Liver (tissue), 3 donors: ENCODE results near the gene ALDH16A1.

Source experiments
- CTCF ChIP-seq: fragments of 150-350 bp; IDR thresholded peaks from 2 replicates; pipeline ENCODE4 v1.5.1; 2017; ENCODE audit warnings: improper control_type of control experiment, low read depth, low read length; ENCODE audit not compliant: missing input control
- EGR1 ChIP-seq, 2 donors: IDR thresholded peaks; 2 replicates each; pipeline ENCODE4 v1.6.1; 2016 to 2018; ENCODE audit warnings: antibody characterized with exemption in 2 of 2, low read depth in 2 of 2
- GABPA ChIP-seq, 2 donors: IDR thresholded peaks in 1 of 2; conservative IDR thresholded peaks in 1 of 2; 2 replicates each; pipeline ENCODE4 v1.6.1; 2016; ENCODE audit warnings: antibody characterized with exemption in 2 of 2, mild to moderate bottlenecking in 1 of 2, moderate library complexity in 1 of 2
- MAX ChIP-seq: IDR thresholded peaks from 2 replicates; pipeline ENCODE4 v1.6.1; 2016; ENCODE audit warnings: antibody characterized with exemption
- RAD21 ChIP-seq, 2 donors: IDR thresholded peaks; 2 replicates each; pipeline ENCODE4 v1.6.1; 2016; ENCODE audit warnings: antibody characterized with exemption in 2 of 2, mild to moderate bottlenecking in 2 of 2
- REST ChIP-seq: IDR thresholded peaks from 2 replicates; pipeline ENCODE4 v1.6.1; 2016; ENCODE audit warnings: antibody characterized with exemption, mild to moderate bottlenecking
- SP1 ChIP-seq: IDR thresholded peaks from 2 replicates; pipeline ENCODE4 v1.6.1; 2018; ENCODE audit warnings: antibody characterized with exemption, mild to moderate bottlenecking
- TAF1 ChIP-seq: conservative IDR thresholded peaks from 2 replicates; pipeline ENCODE4 v1.6.1; 2016; ENCODE audit warnings: antibody characterized with exemption, mild to moderate bottlenecking
- donor health status: healthy.
- donor health status: healthy.

GRCh38 chr19:49445997-49446396 lies 7.0 kb upstream of the ALDH16A1 start:
- no peak for TF ChIP-seq RAD21 (IDR thresholded peaks at IDR 0.05)
- TF ChIP-seq GABPA (IDR thresholded peaks at IDR 0.05 in 1 of 2, conservative IDR thresholded peaks at IDR 0.05 in 1 of 2), result no peak
- TF ChIP-seq TAF1, result no peak
- no peak for TF ChIP-seq EGR1 (IDR thresholded peaks at IDR 0.05; ENCODE audit: low read depth in 2 of 2)
- no peak for TF ChIP-seq CTCF
- TF ChIP-seq REST, result no peak
- TF ChIP-seq MAX, result no peak
- TF ChIP-seq SP1, result no peak
